Sciatic nerve (tissue), 2 donors: ENCODE data around the gene KCNQ1. TPM values are rescaled to one million over a fixed set of nuclear protein-coding genes. Genes with fewer than 3 reads are reported as not detected.

Experiments used
- ATAC-seq: fragments of 200-7000 bp; cut with Tn5 transposase; one replicate; pipeline ENCODE4 v1.9.1; 2020; ENCODE audit warnings: mild to moderate bottlenecking, moderate library complexity
- DNase-seq: peaks from one replicate; pipeline ENCODE4 v3.0.0-alpha.2; 2020; ENCODE audit warnings: low spot score
- intact Hi-C: fragments of 100-400 bp; cut with DNase I; formaldehyde crosslinking; loops from one replicate; pipeline ENCODE4 v1.14.2; 2022
- total RNA-seq: library from RNA; stranded (reverse); fragmentation: NEBNext Ultra II Directional; extraction: Animal tissue kit (Norgen Biotek cat#: 25700); gene quantifications from one replicate; pipeline ENCODE4 v1.2.1, GENCODE V29; 2021
- donor health status: DM: no; HTN: no; CAD: no.
- donor health status: DM: no; HTN: no; CAD: no.

KCNQ1 gene
- total RNA-seq, 1 donor from 2014 or later = 6.2 TPM

GRCh38 chr11:2837651-2838050 is 392.8 kb downstream of the KCNQ1 start:
- DNase-seq (no peak), ATAC-seq (no peak)
- intact Hi-C loops = no loop called here

GRCh38 chr11:2838091-2838490 is 393.3 kb downstream of the KCNQ1 start:
- DNase-seq = no peak
- intact Hi-C loops = no loop called here
- no peak for ATAC-seq

GRCh38 chr11:2838676-2839294 is 394.0 kb downstream of the KCNQ1 start:
- intact Hi-C loops = no loop called here
- ATAC-seq (no peak), DNase-seq (no peak)

GRCh38 chr11:2839395-2839943 is 394.7 kb downstream of the KCNQ1 start:
- ATAC-seq (no peak), DNase-seq (no peak)
- intact Hi-C loops = no loop called here

- no peak for DNase-seq
- ATAC-seq = no peak
- intact Hi-C loops = no loop called here
These were observed 396.8 kb downstream of the KCNQ1 start for GRCh38 chr11:2841411-2842190.

GRCh38 chr11:2842876-2843275 is 398.1 kb downstream of the KCNQ1 start:
- intact Hi-C loops = no loop called here
- DNase-seq = no peak
- ATAC-seq = no peak

GRCh38 chr11:2843551-2843950 is 398.7 kb downstream of the KCNQ1 start:
- DNase-seq = no peak
- ATAC-seq = no peak
- intact Hi-C loops = no loop called here

GRCh38 chr11:2844116-2844842 is 399.5 kb downstream of the KCNQ1 start:
- no peak for ATAC-seq
- DNase-seq = no peak
- intact Hi-C loops = no loop called here

GRCh38 chr11:2844996-2845395 is 400.2 kb downstream of the KCNQ1 start:
- intact Hi-C loops = no loop called here
- DNase-seq (no peak), ATAC-seq (no peak)

GRCh38 chr11:2846056-2846455 is 401.2 kb downstream of the KCNQ1 start:
- intact Hi-C loops = no loop called here
- DNase-seq = no peak
- ATAC-seq = no peak

GRCh38 chr11:2846470-2846869 is 401.7 kb downstream of the KCNQ1 start:
- ATAC-seq = no peak
- DNase-seq = no peak
- intact Hi-C loops = no loop called here

- ATAC-seq (no peak), DNase-seq (no peak)
- intact Hi-C loops = no loop called here
These were observed 402.8 kb downstream of the KCNQ1 start for GRCh38 chr11:2847561-2847960.

GRCh38 chr11:2848497-2848896 is 403.7 kb downstream of the KCNQ1 start:
- no peak for ATAC-seq
- DNase-seq = no peak
- intact Hi-C loops = no loop called here

GRCh38 chr11:2849994-2850770 is 405.4 kb downstream of the KCNQ1 start:
- intact Hi-C loops = no loop called here
- no peak for ATAC-seq
- DNase-seq = no peak

- ATAC-seq (no peak), DNase-seq (no peak)
- intact Hi-C loops = no loop called here
These were observed 408.6 kb downstream of the KCNQ1 start for GRCh38 chr11:2853401-2853800.

- no peak for DNase-seq
- ATAC-seq = no peak
These were observed 409.3 kb downstream of the KCNQ1 start for GRCh38 chr11:2853997-2854560.

GRCh38 chr11:2855162-2855561 is 410.4 kb downstream of the KCNQ1 start:
- intact Hi-C loops = no loop called here
- DNase-seq (no peak), ATAC-seq (no peak)

More at GRCh38 chr11:2853997-2854560, 409.3 kb downstream of the KCNQ1 start:
- intact Hi-C loops = no loop called here

- intact Hi-C loops = no loop called here
- DNase-seq = no peak
- ATAC-seq = no peak
These were observed 412.5 kb downstream of the KCNQ1 start for GRCh38 chr11:2857276-2857675.

- no peak for ATAC-seq
- intact Hi-C loops = no loop called here
These were observed 413.1 kb downstream of the KCNQ1 start for GRCh38 chr11:2857918-2858317.

More at GRCh38 chr11:2857918-2858317, 413.1 kb downstream of the KCNQ1 start:
- DNase-seq = no peak
